ENCODE measurements around the gene CMYA5.

GRCh38 chr5:79791843-79792242, 102.2 kb downstream of the CMYA5 start:
- TF ChIP-seq POLR2A (IDR thresholded peaks at IDR 0.05; ENCODE audit: low read depth, low read length) (no peak), CTCF (IDR thresholded peaks at IDR 0.05; ENCODE audit: extremely low read depth in 1 of 2, insufficient read depth in 1 of 2, low read depth in 1 of 2, low read length in 2 of 2) (no peak), JUN (IDR thresholded peaks at IDR 0.05; ENCODE audit: borderline replicate concordance, insufficient read depth, insufficient read length, low read depth) (no peak), MYC (IDR thresholded peaks at IDR 0.05; ENCODE audit: low read depth, low read length) (no peak), EZH2 (IDR thresholded peaks at IDR 0.05; ENCODE audit: borderline replicate concordance, low read depth, low read length, severe bottlenecking) (no peak)

Measured in endothelial cell of umbilical vein (primary cell).